ENCODE results near the gene ACP7. TPM values are rescaled to one million over a fixed set of nuclear protein-coding genes. Genes with fewer than 3 reads are reported as not detected.

The ACP7 gene
- total and polyA plus RNA-seq, 2 experiments from 2014 or later: 0.30 TPM; not detected in 1

GRCh38 chr19:39070888-39071287 lies 13.3 kb upstream of the ACP7 start:
- 69 to 81% methylated on average over 5 of the region's 5 CpGs for WGBS, 2 experiments (ENCODE audit: low coverage in 1 of 2, low lambda C conversion rate in 2 of 2, missing lambda C conversion rate in 2 of 2)
- no peaks in the 10 kb centered on the region for H3K9me2 ChIP-seq (ENCODE audit: insufficient read depth)
- no peaks in the 10 kb centered on the region for H3K36me3 ChIP-seq (ENCODE audit: low read depth)
- no peaks in the 10 kb centered on the region for H3K9me3 ChIP-seq (ENCODE audit: low read depth)
- H2AFZ ChIP-seq: no peak overlapping the region
- no peak overlapping the region for H3K27ac ChIP-seq
- no peaks in the 10 kb centered on the region for H4K20me1 ChIP-seq (ENCODE audit: insufficient read depth)
- no peak overlapping the region for H3K4me2 ChIP-seq (ENCODE audit: unreplicated experiment)
- H3K4me1 ChIP-seq (ENCODE audit: insufficient read depth): peaks cover 12% of the 10 kb centered on the region
- H3K9ac ChIP-seq: no peak overlapping the region
- no peaks in the 10 kb centered on the region for H3K79me2 ChIP-seq (ENCODE audit: insufficient read depth)
- TF ChIP-seq EZH2 (IDR thresholded peaks at IDR 0.05; ENCODE audit: insufficient read depth, poor library complexity, severe bottlenecking) (no peak), EZH2phosphoT487 (IDR thresholded peaks at IDR 0.05; ENCODE audit: insufficient read depth, low read depth) (no peak)
- DNase-seq: peak; percentile 28
- peaks cover 9% of the 10 kb centered on the region; the same call in 1 of the 2 replicates for H3F3A ChIP-seq (ENCODE audit: insufficient read depth)
- in situ Hi-C loops (cut with MboI): no loop called here
- H3K4me3 ChIP-seq: no peak overlapping the region
- no peaks in the 10 kb centered on the region for H3K27me3 ChIP-seq (replicated peaks; ENCODE audit: insufficient read depth)

DNA sequence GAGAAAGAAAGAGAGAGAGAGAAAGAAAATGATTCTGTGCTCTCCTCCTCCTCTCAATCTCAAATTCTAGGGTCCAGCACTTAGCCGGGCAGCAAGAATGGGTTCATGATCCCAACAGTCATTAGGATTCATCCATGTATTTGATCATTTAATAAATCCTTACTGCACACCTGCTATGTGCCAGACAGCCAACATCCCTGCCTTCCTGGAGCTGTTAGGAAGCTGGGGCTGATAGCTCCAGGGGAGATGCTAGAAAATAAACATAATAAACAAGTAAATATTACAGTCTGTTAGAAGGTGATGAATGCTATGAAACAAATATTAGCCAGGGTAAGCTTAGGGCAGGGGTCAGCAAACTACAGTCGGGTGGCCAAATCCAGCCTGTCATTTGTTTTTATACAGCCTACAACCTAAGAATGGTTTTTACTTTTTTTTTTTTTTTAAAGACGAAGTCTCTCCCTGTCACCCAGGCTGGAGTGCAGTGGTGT lies 9.9 kb upstream of the ACP7 start:
- 0 out of 2 replicates have a peak overlapping the region, but pooled peaks have one; percentile 7 for H3K9ac ChIP-seq
- H3K9me3 ChIP-seq (ENCODE audit: low read depth): no peaks in the 10 kb centered on the region
- WGBS, 2 experiments (ENCODE audit: low coverage in 1 of 2, low lambda C conversion rate in 2 of 2, missing lambda C conversion rate in 2 of 2): 49 to 58% methylated on average over 3 of the region's 3 CpGs
- peaks cover 15% of the 10 kb centered on the region for H3F3A ChIP-seq (ENCODE audit: insufficient read depth)
- no peak for DNase-seq
- no peaks in the 10 kb centered on the region for H3K27me3 ChIP-seq (replicated peaks; ENCODE audit: insufficient read depth)
- H3K79me2 ChIP-seq (ENCODE audit: insufficient read depth): no peaks in the 10 kb centered on the region
- TF ChIP-seq EZH2phosphoT487 (IDR thresholded peaks at IDR 0.05; ENCODE audit: insufficient read depth, low read depth): no peak
- TF ChIP-seq EZH2 (IDR thresholded peaks at IDR 0.05; ENCODE audit: insufficient read depth, poor library complexity, severe bottlenecking): no peak
- no peaks in the 10 kb centered on the region for H3K36me3 ChIP-seq (ENCODE audit: low read depth)
- no peaks in the 10 kb centered on the region for H3K9me2 ChIP-seq (ENCODE audit: insufficient read depth)
- no peak overlapping the region for H3K4me3 ChIP-seq
- peak overlapping the region; percentile 42 for H3K27ac ChIP-seq
- peak overlapping the region; percentile 36 for H3K4me2 ChIP-seq (ENCODE audit: unreplicated experiment)
- H3K4me1 ChIP-seq (ENCODE audit: insufficient read depth): peaks cover 20% of the 10 kb centered on the region
- H4K20me1 ChIP-seq (ENCODE audit: insufficient read depth): no peaks in the 10 kb centered on the region
- in situ Hi-C loops (cut with MboI): no loop called here
- peak overlapping the region; percentile 50 for H2AFZ ChIP-seq

- H3K9ac ChIP-seq: no peak overlapping the region
- H3K36me3 ChIP-seq (ENCODE audit: low read depth): no peaks in the 10 kb centered on the region
- no peaks in the 10 kb centered on the region for H3K79me2 ChIP-seq (ENCODE audit: insufficient read depth)
- 92 to 98% methylated on average over 6 of the region's 6 CpGs for WGBS, 2 experiments (ENCODE audit: low coverage in 1 of 2, low lambda C conversion rate in 2 of 2, missing lambda C conversion rate in 2 of 2)
- no peak for TF ChIP-seq EZH2 (IDR thresholded peaks at IDR 0.05; ENCODE audit: insufficient read depth, poor library complexity, severe bottlenecking)
- no peak for TF ChIP-seq EZH2phosphoT487 (IDR thresholded peaks at IDR 0.05; ENCODE audit: insufficient read depth, low read depth)
- no peaks in the 10 kb centered on the region for H3K9me2 ChIP-seq (ENCODE audit: insufficient read depth)
- no peak overlapping the region for H2AFZ ChIP-seq
- no peak for DNase-seq
- H3K4me2 ChIP-seq (ENCODE audit: unreplicated experiment): no peak overlapping the region
- H3K4me3 ChIP-seq: no peak overlapping the region
- no peaks in the 10 kb centered on the region for H3K27me3 ChIP-seq (replicated peaks; ENCODE audit: insufficient read depth)
- in situ Hi-C loops (cut with MboI): no loop called here
- H3K4me1 ChIP-seq (ENCODE audit: insufficient read depth): peaks cover 23% of the 10 kb centered on the region
- no peak overlapping the region for H3K27ac ChIP-seq
- H4K20me1 ChIP-seq (ENCODE audit: insufficient read depth): no peaks in the 10 kb centered on the region
- H3F3A ChIP-seq (ENCODE audit: insufficient read depth): peaks cover 20% of the 10 kb centered on the region
- H3K9me3 ChIP-seq (ENCODE audit: low read depth): no peaks in the 10 kb centered on the region
Observed at GRCh38 chr19:39074942-39075341, 9.2 kb upstream of the ACP7 start.

GRCh38 chr19:39077323-39077722 lies 6.8 kb upstream of the ACP7 start:
- no peaks in the 10 kb centered on the region for H4K20me1 ChIP-seq (ENCODE audit: insufficient read depth)
- no peak for TF ChIP-seq EZH2phosphoT487 (IDR thresholded peaks at IDR 0.05; ENCODE audit: insufficient read depth, low read depth)
- no peak for TF ChIP-seq EZH2 (IDR thresholded peaks at IDR 0.05; ENCODE audit: insufficient read depth, poor library complexity, severe bottlenecking)
- no peak for DNase-seq
- H3K9me3 ChIP-seq (ENCODE audit: low read depth): no peaks in the 10 kb centered on the region
- no peak overlapping the region for H3K9ac ChIP-seq
- H3K4me3 ChIP-seq: no peak overlapping the region
- H2AFZ ChIP-seq: no peak overlapping the region
- no peak overlapping the region for H3K27ac ChIP-seq
- 88 to 92% methylated on average over 11 of the region's 11 CpGs for WGBS, 2 experiments (ENCODE audit: low coverage in 1 of 2, low lambda C conversion rate in 2 of 2, missing lambda C conversion rate in 2 of 2)
- in situ Hi-C loops (cut with MboI): no loop called here
- H3F3A ChIP-seq (ENCODE audit: insufficient read depth): peaks cover 20% of the 10 kb centered on the region
- H3K4me1 ChIP-seq (ENCODE audit: insufficient read depth): peaks cover 23% of the 10 kb centered on the region
- no peaks in the 10 kb centered on the region for H3K9me2 ChIP-seq (ENCODE audit: insufficient read depth)
- H3K36me3 ChIP-seq (ENCODE audit: low read depth): no peaks in the 10 kb centered on the region
- H3K27me3 ChIP-seq (replicated peaks; ENCODE audit: insufficient read depth): no peaks in the 10 kb centered on the region
- H3K79me2 ChIP-seq (ENCODE audit: insufficient read depth): no peaks in the 10 kb centered on the region
- H3K4me2 ChIP-seq (ENCODE audit: unreplicated experiment): no peak overlapping the region

Measured in GM23248 (cell line).